ENCODE measurements around the gene ARSH.
"Not testable (repeated sequence)": the region's sequence is repeated elsewhere in the genome, so short reads cannot be mapped to it uniquely, and the experiment has no call there.

The ARSH gene

DNA sequence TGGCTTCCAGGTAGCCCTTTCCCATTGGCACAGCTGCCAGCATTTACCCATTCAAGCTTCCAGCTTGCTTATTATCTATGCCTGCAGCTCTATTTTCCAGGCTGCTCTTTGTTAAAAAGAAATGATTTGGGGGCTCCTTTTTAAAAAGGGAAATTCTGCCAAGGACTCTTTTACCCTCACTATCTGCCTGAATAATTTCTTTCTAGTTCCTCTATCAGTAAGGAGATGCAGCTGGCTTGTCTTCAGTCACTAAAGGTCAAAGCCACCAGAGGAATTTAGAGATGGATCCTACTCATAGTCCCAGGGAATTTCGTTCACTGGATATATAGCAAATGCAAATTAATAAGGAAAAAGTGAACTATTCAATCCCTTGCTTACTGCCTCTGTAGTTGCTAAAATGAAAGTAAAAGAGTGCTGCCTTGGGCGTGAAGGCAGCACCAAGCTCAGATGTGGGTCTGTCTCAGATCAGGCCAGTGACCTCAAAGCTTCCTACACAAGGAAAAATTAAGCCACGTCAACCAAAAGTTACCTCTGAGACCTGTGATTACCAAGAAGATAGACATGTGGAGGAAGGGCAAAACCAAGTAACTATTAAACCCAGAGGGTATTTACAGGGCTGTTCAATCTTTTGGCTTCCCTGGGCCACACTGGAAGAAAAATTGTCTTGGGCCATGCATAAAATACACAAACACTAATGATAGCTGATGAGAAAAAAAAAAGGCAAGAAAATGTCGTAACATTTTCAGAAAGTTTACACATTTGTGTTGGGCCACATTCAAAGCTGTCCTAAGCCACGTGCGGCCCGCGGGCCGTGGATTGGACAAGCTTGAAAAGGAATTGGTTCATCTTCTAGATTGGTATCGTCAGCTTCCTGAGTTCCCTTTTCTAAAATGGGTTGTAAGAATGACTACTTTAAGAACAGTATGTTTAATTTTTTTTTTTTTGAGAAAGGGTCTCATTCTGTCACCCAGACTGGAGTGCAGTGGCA, 40.2 kb downstream of the ARSH start:
- Histone ChIP-seq H3K36me3 (ENCODE audit: low read length) (no peaks in the 10 kb centered on the region), H3K9me3 (ENCODE audit: insufficient read depth, low read length) (no peaks in the 10 kb centered on the region), H3K79me2 (ENCODE audit: insufficient read depth, low read length) (no peaks in the 10 kb centered on the region), H2AFZ (ENCODE audit: low read depth, low read length, severe bottlenecking) (no peak overlapping the region), H3F3A (ENCODE audit: insufficient read depth) (no peaks in the 10 kb centered on the region), H4K20me1 (ENCODE audit: low read depth, low read length) (no peaks in the 10 kb centered on the region), H3K9me2 (replicated peaks; ENCODE audit: insufficient read depth, low read length) (no peaks in the 10 kb centered on the region), H3K4me2 (ENCODE audit: low read depth, low read length, poor library complexity, severe bottlenecking) (no peak overlapping the region), H3K4me3 (ENCODE audit: insufficient read depth, low read length, poor library complexity, severe bottlenecking) (no peak overlapping the region), H3K9ac (ENCODE audit: low read length) (no peak overlapping the region), H3K27me3 (ENCODE audit: low read length) (no peaks in the 10 kb centered on the region), H3K27ac (ENCODE audit: low read depth, low read length) (no peak overlapping the region)
- TF ChIP-seq, protein P1, sequence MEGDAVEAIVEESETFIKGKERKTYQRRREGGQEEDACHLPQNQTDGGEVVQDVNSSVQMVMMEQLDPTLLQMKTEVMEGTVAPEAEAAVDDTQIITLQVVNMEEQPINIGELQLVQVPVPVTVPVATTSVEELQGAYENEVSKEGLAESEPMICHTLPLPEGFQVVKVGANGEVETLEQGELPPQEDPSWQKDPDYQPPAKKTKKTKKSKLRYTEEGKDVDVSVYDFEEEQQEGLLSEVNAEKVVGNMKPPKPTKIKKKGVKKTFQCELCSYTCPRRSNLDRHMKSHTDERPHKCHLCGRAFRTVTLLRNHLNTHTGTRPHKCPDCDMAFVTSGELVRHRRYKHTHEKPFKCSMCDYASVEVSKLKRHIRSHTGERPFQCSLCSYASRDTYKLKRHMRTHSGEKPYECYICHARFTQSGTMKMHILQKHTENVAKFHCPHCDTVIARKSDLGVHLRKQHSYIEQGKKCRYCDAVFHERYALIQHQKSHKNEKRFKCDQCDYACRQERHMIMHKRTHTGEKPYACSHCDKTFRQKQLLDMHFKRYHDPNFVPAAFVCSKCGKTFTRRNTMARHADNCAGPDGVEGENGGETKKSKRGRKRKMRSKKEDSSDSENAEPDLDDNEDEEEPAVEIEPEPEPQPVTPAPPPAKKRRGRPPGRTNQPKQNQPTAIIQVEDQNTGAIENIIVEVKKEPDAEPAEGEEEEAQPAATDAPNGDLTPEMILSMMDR (IDR thresholded peaks at IDR 0.05; ENCODE audit: insufficient read depth, low read length, poor library complexity, severe bottlenecking), result no peak

DNA sequence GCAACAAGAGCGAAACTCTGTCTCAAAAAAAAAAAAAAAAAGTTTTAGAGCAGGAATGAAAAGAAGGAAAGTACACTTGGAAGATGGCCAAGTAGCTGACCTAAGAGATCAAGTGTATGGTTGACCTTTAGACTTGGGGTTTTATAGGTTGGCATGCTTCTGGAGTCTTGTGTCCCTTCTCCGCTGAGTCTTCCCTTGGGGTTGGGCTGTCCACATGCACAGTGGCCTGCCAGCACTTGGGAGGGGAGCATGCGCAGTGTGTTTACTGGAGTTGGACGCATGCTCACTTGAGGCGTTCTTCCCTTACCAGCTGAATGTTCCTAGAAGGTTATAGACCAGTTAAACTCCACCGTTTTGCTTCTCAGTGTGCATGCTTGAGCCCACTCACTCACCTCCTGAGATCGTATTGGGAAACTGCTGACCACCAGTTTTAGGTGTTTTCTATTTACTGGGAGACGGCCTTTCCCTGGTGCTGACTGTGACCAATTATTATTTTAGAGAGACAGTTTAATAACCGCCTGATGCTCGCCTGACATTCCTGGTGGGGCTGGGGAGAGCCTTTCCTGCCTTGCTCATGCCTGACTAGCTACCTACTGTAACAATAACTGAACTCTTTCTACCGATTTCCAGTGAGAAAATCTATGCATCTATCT, 44.3 kb downstream of the ARSH start:
- not testable (repeated sequence) for H3F3A ChIP-seq (ENCODE audit: insufficient read depth); H3K27ac ChIP-seq (ENCODE audit: low read depth, low read length); H3K79me2 ChIP-seq (ENCODE audit: insufficient read depth, low read length); H3K9me2 ChIP-seq (replicated peaks; ENCODE audit: insufficient read depth, low read length); H3K9me3 ChIP-seq (ENCODE audit: insufficient read depth, low read length); H3K4me3 ChIP-seq (ENCODE audit: insufficient read depth, low read length, poor library complexity, severe bottlenecking); H3K36me3 ChIP-seq (ENCODE audit: low read length); H2AFZ ChIP-seq (ENCODE audit: low read depth, low read length, severe bottlenecking); H3K9ac ChIP-seq (ENCODE audit: low read length); H3K4me2 ChIP-seq (ENCODE audit: low read depth, low read length, poor library complexity, severe bottlenecking); H4K20me1 ChIP-seq (ENCODE audit: low read depth, low read length); H3K27me3 ChIP-seq (ENCODE audit: low read length)

DNA sequence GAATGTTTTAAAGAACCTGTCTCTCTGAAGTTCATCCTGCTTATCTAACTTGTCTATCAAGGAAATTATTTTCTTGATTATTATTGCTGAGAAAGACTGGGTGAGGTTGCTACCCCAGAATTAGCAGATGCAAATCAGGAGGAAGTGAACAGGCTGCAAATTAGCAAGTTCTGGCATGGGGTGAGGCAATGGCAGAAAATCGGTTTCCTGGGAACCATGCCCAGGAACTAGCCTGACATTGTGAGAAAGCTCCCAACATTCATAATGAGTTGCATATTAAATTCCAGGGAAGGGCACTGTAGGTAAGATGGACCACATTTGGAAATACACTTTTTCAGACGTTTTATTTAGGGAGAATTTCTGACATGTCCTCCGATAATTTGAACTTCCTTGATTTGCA, 46.5 kb downstream of the ARSH start:
- no peaks in the 10 kb centered on the region for H3K27me3 ChIP-seq (ENCODE audit: low read length)
- no peaks in the 10 kb centered on the region for H4K20me1 ChIP-seq (ENCODE audit: low read depth, low read length)
- H3K27ac ChIP-seq (ENCODE audit: low read depth, low read length), result no peak overlapping the region

More for the DNA sequence above, 46.5 kb downstream of the ARSH start:
- no peaks in the 10 kb centered on the region for H3K9me3 ChIP-seq (ENCODE audit: insufficient read depth, low read length)
- no peak overlapping the region for H3K4me3 ChIP-seq (ENCODE audit: insufficient read depth, low read length, poor library complexity, severe bottlenecking)
- H3K36me3 ChIP-seq (ENCODE audit: low read length), result no peaks in the 10 kb centered on the region
- no peaks in the 10 kb centered on the region for H3K9me2 ChIP-seq (replicated peaks; ENCODE audit: insufficient read depth, low read length)
- H3F3A ChIP-seq (ENCODE audit: insufficient read depth), result no peaks in the 10 kb centered on the region
- H2AFZ ChIP-seq (ENCODE audit: low read depth, low read length, severe bottlenecking), result no peak overlapping the region
- H3K4me2 ChIP-seq (ENCODE audit: low read depth, low read length, poor library complexity, severe bottlenecking), result no peak overlapping the region
- TF ChIP-seq, protein P1 (IDR thresholded peaks at IDR 0.05; ENCODE audit: insufficient read depth, low read length, poor library complexity, severe bottlenecking), result no peak
- TF ChIP-seq EZH2phosphoT487 (conservative IDR thresholded peaks at IDR 0.05; ENCODE audit: low read length), result no peak
- H3K79me2 ChIP-seq (ENCODE audit: insufficient read depth, low read length), result no peaks in the 10 kb centered on the region
- no peak overlapping the region for H3K9ac ChIP-seq (ENCODE audit: low read length)
